Heart left ventricle (tissue), 16 donors: Measurements from ENCODE around the gene TMEM178B. TPM values are rescaled to one million over a fixed set of nuclear protein-coding genes. Genes with fewer than 3 reads are reported as not detected.
A peak's percentile ranks its signal among the peaks of the same experiment; 100 is the strongest.

Source experiments
- ATAC-seq, 4 donors: fragments of 200-7000 bp; cut with Tn5 transposase; one replicate each; pipeline ENCODE4 v1.9.1; 2020 to 2022; ENCODE audit warnings: moderate library complexity in 4 of 4, mild to moderate bottlenecking in 3 of 4, moderate number of reproducible peaks in 1 of 4
- DNase-seq, 5 donors: peaks; one replicate each; pipeline ENCODE4 v3.0.0-alpha.2; 2020
- H3K27ac ChIP-seq, 12 donors: fragments of 200-600 bp; sonication (generic) in 4 of 12; one replicate each; pipeline versions ENCODE4 v1.5.0 to v1.8.0; 2016 to 2022; ENCODE audit warnings: mild to moderate bottlenecking in 2 of 12
- H3K27me3 ChIP-seq, 9 donors: fragments of 200-600 bp; sonication (generic) in 2 of 9; one replicate each; pipeline versions ENCODE4 v1.5.1 to v1.8.0; 2016 to 2022; ENCODE audit warnings: mild to moderate bottlenecking in 3 of 9
- H3K36me3 ChIP-seq, 9 donors: fragments of 200-600 bp; sonication (generic) in 2 of 9; one replicate each; pipeline versions ENCODE4 v1.5.0 to v1.8.0; 2018 to 2022; ENCODE audit warnings: mild to moderate bottlenecking in 2 of 9
- H3K4me1 ChIP-seq, 12 donors: fragments of 200-600 bp; sonication (generic) in 4 of 12; one replicate each; pipeline versions ENCODE4 v1.5.0 to v1.8.0; 2016 to 2022; ENCODE audit warnings: mild to moderate bottlenecking in 3 of 12
- H3K4me3 ChIP-seq, 12 donors: fragments of 200-600 bp; sonication (generic) in 4 of 12; one replicate each; pipeline versions ENCODE4 v1.5.0 to v1.8.0; 2017 to 2022; ENCODE audit warnings: mild to moderate bottlenecking in 9 of 12, moderate library complexity in 4 of 12
- H3K9me3 ChIP-seq, 12 donors: fragments of 200-600 bp; sonication (generic) in 4 of 12; one replicate each; pipeline versions ENCODE4 v1.5.0 to v1.8.0; 2016 to 2022; ENCODE audit warnings: mild to moderate bottlenecking in 1 of 12
- CTCF ChIP-seq, 12 donors: fragments of 200-600 bp; sonication (generic) in 4 of 12; IDR thresholded peaks; one replicate each; pipeline versions ENCODE4 v1.5.0 to v1.8.0; 2018 to 2022; ENCODE audit warnings: antibody characterized with exemption in 12 of 12, mild to moderate bottlenecking in 5 of 12
- POLR2A ChIP-seq, 2 donors: fragments of 450-650 bp; IDR thresholded peaks; one replicate each; pipeline ENCODE4 v1.6.1; 2017; ENCODE audit warnings: antibody characterized with exemption in 2 of 2, mild to moderate bottlenecking in 2 of 2, moderate library complexity in 2 of 2
- WGBS, 4 donors: extraction: QIAGEN DNeasy Blood & Tissue Kit in 2 of 4; methylation state at CpG; one replicate each; pipeline versions ENCODE4 v1.1.5 to v1.1.7; 2013 to 2018; 5-methylcytosine and 5-hydroxymethylcytosine counted together
- intact Hi-C, 10 donors: fragments of 100-400 bp; cut with DNase I; formaldehyde crosslinking; loops; one replicate each; pipeline versions ENCODE4 v1.11.1 to v1.14.2; 2022
- polyA plus RNA-seq, 2 donors: library from polyadenylated mRNA; stranded (reverse); fragments of 200-250 nt; gene quantifications; one replicate each; pipeline ENCODE4 v1.2.3, GENCODE V29; 2013
- total RNA-seq, 9 donors: library from RNA; depleted of rRNA in 2 of 9; stranded (reverse); fragments of >200 nt in 2 of 9; fragmentation: NEBNext Ultra II Directional in 3 of 9; extraction: Animal tissue kit (Norgen Biotek cat#: 25700) in 3 of 9; gene quantifications; one replicate each; pipeline versions ENCODE4 v1.1.0 to v1.2.4, GENCODE V29; 2016 to 2023
- donor health status: ischemic (EF 13 %, LVEDD 7.1; RV severe dilation, severe dysfunction).
- donor health status: healthy with polysubstance abuse.
- donor health status: DM: no; HTN: yes; CAD: no.
- donor health status: DM: no; HTN: no; CAD: no.
- donor health status: ischemic (EF 25% LVEDD 6.9; RV normal size, moderate dysfunction).
- donor health status: ischemic (EF 25% LVEDD 5.7; RV mildly dilated, moderate dysfunction).
- donor health status: healthy.
- donor health status: DM: yes; HTN: yes; CAD: no.
- donor health status: ischemic (EF 35%, LVEDD 5.7; RV mildly dilated, moderate dysfunction).
- donor health status: nonischemic (EF 11% LVEDD 7.7; RV severe dilation, severe dysfunction).
- donor health status: DM: yes; HTN: yes; CAD: no.
- donor health status: PGD.
- donor health status: ischemic (EF 29% LVEDD 5.4; RV normal size, mild dysfunction).
- donor health status: nonischemic (EF 23%, LVEDD 6.1; RV moderate dilation, normal function).

The TMEM178B gene
- total and polyA plus RNA-seq, 11 donors: 1.2 to 58.5 (median 19.0) TPM

- WGBS, 4 donors: 69 to 81% (median 75%) methylated on average over 4 of the region's 4 CpGs
- intact Hi-C loops: no loop called here
- Histone ChIP-seq H3K36me3 (no peaks in the 10 kb centered on the region), H3K4me3 (no peak overlapping the region), H3K9me3 (peaks cover 0 to 13% (median 0%) of the 10 kb centered on the region in 12 donors), H3K27me3 (no peaks in the 10 kb centered on the region), H3K27ac (no peak overlapping the region), H3K4me1 (no peaks in the 10 kb centered on the region)
- no peak for ATAC-seq
- TF ChIP-seq CTCF (IDR thresholded peaks at IDR 0.05) (no peak), POLR2A (IDR thresholded peaks at IDR 0.05) (no peak)
- no peak for DNase-seq
Observed at GRCh38 chr7:141147482-141147881, 73.6 kb downstream of the TMEM178B start.

- intact Hi-C loops: no loop called here
- DNase-seq: no peak
- Histone ChIP-seq H3K4me1 (no peaks in the 10 kb centered on the region), H3K9me3 (peaks cover 0 to 4% (median 0%) of the 10 kb centered on the region in 12 donors), H3K27ac (no peak overlapping the region), H3K27me3 (no peaks in the 10 kb centered on the region), H3K36me3 (no peaks in the 10 kb centered on the region), H3K4me3 (no peak overlapping the region)
- 64 to 79% (median 70%) methylated on average over 2 of the region's 2 CpGs for WGBS, 4 donors
- ATAC-seq: peak in 2 of 4 donors; percentile 59 to 61
- TF ChIP-seq CTCF (IDR thresholded peaks at IDR 0.05): no peak
- TF ChIP-seq POLR2A (IDR thresholded peaks at IDR 0.05): no peak
Observed at GRCh38 chr7:141150465-141150864, 76.6 kb downstream of the TMEM178B start.

- Histone ChIP-seq H3K4me3 (no peak overlapping the region), H3K36me3 (no peaks in the 10 kb centered on the region), H3K9me3 (peaks cover 0 to 4% (median 0%) of the 10 kb centered on the region in 12 donors), H3K27ac (no peak overlapping the region), H3K4me1 (no peaks in the 10 kb centered on the region), H3K27me3 (no peaks in the 10 kb centered on the region)
- DNase-seq (no peak), ATAC-seq (peak in 1 of 4 donors; percentile 27)
- 66 to 76% (median 73%) methylated on average over 4 of the region's 4 CpGs; no CpG with 5 or more reads in 1 of the 4 donors for WGBS, 4 donors
- intact Hi-C loops: no loop called here
- no peak for TF ChIP-seq CTCF (IDR thresholded peaks at IDR 0.05)
- TF ChIP-seq POLR2A (IDR thresholded peaks at IDR 0.05): no peak
Observed at GRCh38 chr7:141151746-141152145, 77.9 kb downstream of the TMEM178B start.

- ATAC-seq (no peak), DNase-seq (no peak)
- Histone ChIP-seq H3K4me1 (no peaks in the 10 kb centered on the region), H3K4me3 (no peak overlapping the region), H3K9me3 (no peaks in the 10 kb centered on the region), H3K27ac (no peak overlapping the region), H3K36me3 (no peaks in the 10 kb centered on the region), H3K27me3 (no peaks in the 10 kb centered on the region)
- intact Hi-C loops: no loop called here
- TF ChIP-seq POLR2A (IDR thresholded peaks at IDR 0.05) (no peak), CTCF (IDR thresholded peaks at IDR 0.05) (no peak)
- WGBS, 4 donors: 42 to 43% (median 43%) methylated on average over 3 of the region's 3 CpGs
Observed at GRCh38 chr7:141153231-141153630, 79.4 kb downstream of the TMEM178B start.
